ENCODE data around the gene TMEM198. TPM values are rescaled to one million over a fixed set of nuclear protein-coding genes. Genes with fewer than 3 reads are reported as not detected.

TMEM198 gene
- total and polyA plus RNA-seq, 2 donors (not counting 1 experiment from before 2014, with no cell fraction given), result 0.39 to 1.1 TPM

DNA sequence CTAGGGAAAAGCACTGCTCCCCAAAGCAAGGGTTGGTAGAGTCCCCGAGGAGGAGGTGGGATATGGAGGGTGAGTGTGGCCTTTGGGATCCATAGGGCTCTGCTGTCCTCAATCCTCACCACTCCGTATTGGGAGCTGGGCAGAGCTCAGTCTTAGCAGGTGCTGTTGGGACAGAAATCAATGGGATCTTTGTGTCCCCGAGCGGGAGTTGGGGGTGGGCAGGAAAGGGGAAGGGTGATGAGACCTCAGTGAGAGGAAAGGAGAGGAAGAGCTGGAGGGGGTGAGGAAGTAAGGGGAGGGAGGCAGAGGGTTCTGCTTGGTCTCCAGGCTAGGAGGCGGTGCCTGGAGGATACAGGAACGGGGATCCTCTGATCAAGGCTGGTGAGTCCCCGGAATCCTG lies 26.9 kb upstream of the TMEM198 start:
- intact Hi-C loops (cut with micrococcal nuclease), result no loop called here
- no peak for TF ChIP-seq EZH2 (IDR thresholded peaks at IDR 0.05; ENCODE audit: borderline replicate concordance, insufficient read depth, low read depth, low read length, poor library complexity, severe bottlenecking)
- TF ChIP-seq, protein P1, sequence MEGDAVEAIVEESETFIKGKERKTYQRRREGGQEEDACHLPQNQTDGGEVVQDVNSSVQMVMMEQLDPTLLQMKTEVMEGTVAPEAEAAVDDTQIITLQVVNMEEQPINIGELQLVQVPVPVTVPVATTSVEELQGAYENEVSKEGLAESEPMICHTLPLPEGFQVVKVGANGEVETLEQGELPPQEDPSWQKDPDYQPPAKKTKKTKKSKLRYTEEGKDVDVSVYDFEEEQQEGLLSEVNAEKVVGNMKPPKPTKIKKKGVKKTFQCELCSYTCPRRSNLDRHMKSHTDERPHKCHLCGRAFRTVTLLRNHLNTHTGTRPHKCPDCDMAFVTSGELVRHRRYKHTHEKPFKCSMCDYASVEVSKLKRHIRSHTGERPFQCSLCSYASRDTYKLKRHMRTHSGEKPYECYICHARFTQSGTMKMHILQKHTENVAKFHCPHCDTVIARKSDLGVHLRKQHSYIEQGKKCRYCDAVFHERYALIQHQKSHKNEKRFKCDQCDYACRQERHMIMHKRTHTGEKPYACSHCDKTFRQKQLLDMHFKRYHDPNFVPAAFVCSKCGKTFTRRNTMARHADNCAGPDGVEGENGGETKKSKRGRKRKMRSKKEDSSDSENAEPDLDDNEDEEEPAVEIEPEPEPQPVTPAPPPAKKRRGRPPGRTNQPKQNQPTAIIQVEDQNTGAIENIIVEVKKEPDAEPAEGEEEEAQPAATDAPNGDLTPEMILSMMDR (IDR thresholded peaks at IDR 0.05), result no peak
- Histone ChIP-seq H3K4me1 (ENCODE audit: control insufficient read depth in 2 of 2, insufficient read depth in 2 of 2, low read length in 2 of 2) (peaks cover 0 to 14% of the 10 kb centered on the region in 2 donors), H3K36me3 (replicated peaks in 1 of 2; ENCODE audit: control extremely low read depth in 1 of 2, control insufficient read depth in 1 of 2, extremely low read depth in 1 of 2, insufficient read depth in 2 of 2, low read length in 1 of 2) (no peaks in the 10 kb centered on the region), H3K9ac (ENCODE audit: low read length) (no peak overlapping the region), H3K4me2 (replicated peaks; ENCODE audit: low read depth, low read length, poor library complexity, severe bottlenecking) (no peak overlapping the region), H3K79me2 (ENCODE audit: control insufficient read depth, insufficient read depth, low read length) (no peaks in the 10 kb centered on the region), H3K27ac (ENCODE audit: low read length in 2 of 2) (no peak overlapping the region), H3K4me3 (ENCODE audit: control extremely low read depth in 1 of 5, extremely low read depth in 1 of 5, insufficient read depth in 1 of 5, low read depth in 2 of 5, low read length in 4 of 5) (no peak overlapping the region), H2AFZ (ENCODE audit: insufficient read depth, low read depth, low read length, poor library complexity, severe bottlenecking) (no peak overlapping the region), H4K20me1 (ENCODE audit: control insufficient read depth, insufficient read depth, low read length, poor library complexity, severe bottlenecking) (no peaks in the 10 kb centered on the region), H3K27me3 (replicated peaks in 1 of 4; ENCODE audit: control extremely low read depth in 1 of 4, control insufficient read depth in 3 of 4, insufficient read depth in 4 of 4, low read length in 3 of 4) (peaks cover 0 to 85% (median 22%) of the 10 kb centered on the region in 4 experiments), H3K9me3 (ENCODE audit: control extremely low read depth in 1 of 3, control insufficient read depth in 2 of 3, insufficient read depth in 1 of 3, low read length in 2 of 3) (peaks cover 0 to 5% (median 0%) of the 10 kb centered on the region in 3 donors)
- ChIA-PET CTCF (interaction anchor here (1.2 kb wide), 1 partner anchor 13 kb away, joined by 4 read pairs; no protein-coding TSS in a partner anchor), POLR2A (no interaction called here)
- Mint-ChIP-seq H3K27ac (no peak overlapping the region), H3K27me3 (peaks cover 72% of the 10 kb centered on the region), H3K4me1 (peaks cover 13% of the 10 kb centered on the region), H3K4me3 (no peak overlapping the region), H3K9me3 (ENCODE audit: insufficient read depth) (no peaks in the 10 kb centered on the region)
- DNase-seq, result no peak
- ATAC-seq (ENCODE audit: low read depth), result no peak
- WGBS (ENCODE audit: insufficient coverage), result 38% methylated on average over 5 of the region's 7 CpGs

DNA sequence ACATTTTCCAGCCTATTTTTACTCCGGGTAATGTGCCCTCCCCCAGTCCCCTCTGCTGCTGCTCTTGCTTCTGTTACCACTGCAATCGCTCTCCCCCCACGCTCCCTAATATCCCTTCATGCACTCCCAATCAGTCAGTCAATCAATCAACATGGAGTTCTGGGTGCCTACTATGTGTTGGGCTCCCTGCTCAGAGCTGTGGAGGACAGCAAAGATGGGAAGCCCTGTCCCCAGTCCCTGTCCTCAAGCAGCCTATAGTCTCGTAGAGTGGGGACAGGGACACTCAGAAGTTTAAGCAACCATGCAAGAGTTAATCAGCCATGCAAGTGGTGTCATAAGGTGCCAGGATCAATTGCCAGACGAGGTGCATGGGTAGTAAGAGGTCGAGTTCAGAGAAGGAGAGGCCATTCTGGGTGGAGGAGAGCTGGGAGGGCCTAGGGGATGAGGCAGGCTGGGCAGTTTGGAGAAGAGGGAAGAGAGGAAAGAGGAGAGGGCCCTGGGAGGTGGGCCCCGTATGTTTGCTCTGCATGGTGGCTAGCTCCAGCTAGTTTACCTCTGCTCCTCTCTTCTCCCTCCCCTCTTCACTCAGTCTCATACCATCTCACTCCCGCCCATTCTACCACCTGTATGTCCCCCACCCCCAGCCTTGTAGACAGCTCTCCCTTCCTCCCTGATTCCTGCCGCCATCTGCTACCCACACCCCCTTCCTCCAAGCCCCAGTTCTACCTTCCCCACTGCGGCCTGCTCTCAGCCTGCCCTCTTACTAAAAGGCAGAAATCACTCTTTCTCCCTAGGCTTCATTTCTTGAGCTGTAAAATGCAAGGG lies 25.7 kb upstream of the TMEM198 start:
- TF ChIP-seq, protein P1 (IDR thresholded peaks at IDR 0.05), result no peak
- no peak for TF ChIP-seq EZH2 (IDR thresholded peaks at IDR 0.05; ENCODE audit: borderline replicate concordance, insufficient read depth, low read depth, low read length, poor library complexity, severe bottlenecking)
- Mint-ChIP-seq H3K9me3 (ENCODE audit: insufficient read depth) (no peaks in the 10 kb centered on the region), H3K27me3 (peaks cover 68% of the 10 kb centered on the region), H3K27ac (no peak overlapping the region), H3K4me3 (no peak overlapping the region), H3K4me1 (peaks cover 16% of the 10 kb centered on the region)
- Histone ChIP-seq H3K4me2 (replicated peaks; ENCODE audit: low read depth, low read length, poor library complexity, severe bottlenecking) (no peak overlapping the region), H3K36me3 (replicated peaks in 1 of 2; ENCODE audit: control extremely low read depth in 1 of 2, control insufficient read depth in 1 of 2, extremely low read depth in 1 of 2, insufficient read depth in 2 of 2, low read length in 1 of 2) (no peaks in the 10 kb centered on the region), H3K9ac (ENCODE audit: low read length) (no peak overlapping the region), H3K4me3 (ENCODE audit: control extremely low read depth in 1 of 5, extremely low read depth in 1 of 5, insufficient read depth in 1 of 5, low read depth in 2 of 5, low read length in 4 of 5) (no peak overlapping the region), H3K79me2 (ENCODE audit: control insufficient read depth, insufficient read depth, low read length) (no peaks in the 10 kb centered on the region), H3K9me3 (ENCODE audit: control extremely low read depth in 1 of 3, control insufficient read depth in 2 of 3, insufficient read depth in 1 of 3, low read length in 2 of 3) (peaks cover 0 to 5% (median 0%) of the 10 kb centered on the region in 3 donors), H3K27ac (ENCODE audit: low read length in 2 of 2) (no peak overlapping the region), H4K20me1 (ENCODE audit: control insufficient read depth, insufficient read depth, low read length, poor library complexity, severe bottlenecking) (no peaks in the 10 kb centered on the region), H2AFZ (ENCODE audit: insufficient read depth, low read depth, low read length, poor library complexity, severe bottlenecking) (no peak overlapping the region), H3K27me3 (replicated peaks in 1 of 4; ENCODE audit: control extremely low read depth in 1 of 4, control insufficient read depth in 3 of 4, insufficient read depth in 4 of 4, low read length in 3 of 4) (peaks cover 0 to 83% (median 20%) of the 10 kb centered on the region in 4 experiments), H3K4me1 (ENCODE audit: control insufficient read depth in 2 of 2, insufficient read depth in 2 of 2, low read length in 2 of 2) (peaks cover 9 to 14% of the 10 kb centered on the region in 2 donors)
- CTCF ChIA-PET, result interaction anchor here (0.8 kb wide), 1 partner anchor 12 kb away, joined by 4 read pairs; no protein-coding TSS in a partner anchor
- DNase-seq, result no peak
- ATAC-seq (ENCODE audit: low read depth), result no peak
- 75% methylated on average over 8 of the region's 10 CpGs for WGBS (ENCODE audit: insufficient coverage)
- POLR2A ChIA-PET, result no interaction called here
- intact Hi-C loops (cut with micrococcal nuclease), result no loop called here

Measured in B cell (primary cell).